HK-2 (cell line): ENCODE data around the gene XG.
"Not testable (repeated sequence)": the region's sequence is repeated elsewhere in the genome, so short reads cannot be mapped to it uniquely, and the experiment has no call there.

Source experiments
- DNase-seq: peaks from one replicate; pipeline ENCODE4 v3.0.0-alpha.2; 2018; ENCODE audit not compliant: unreplicated experiment

The XG gene

GRCh38 chrX:2733286-2733685 lies 18.6 kb upstream of the XG start:
- no peak for DNase-seq

GRCh38 chrX:2735270-2735669 lies 16.6 kb upstream of the XG start:
- no peak for DNase-seq

GRCh38 chrX:2740672-2741071 lies 11.2 kb upstream of the XG start:
- DNase-seq: no peak

GRCh38 chrX:2741386-2741785 lies 10.5 kb upstream of the XG start:
- no peak for DNase-seq

- not testable (repeated sequence) for DNase-seq
Measured at GRCh38 chrX:2746250-2746649, 5.6 kb upstream of the XG start.

GRCh38 chrX:2748171-2748814 lies 3.5 kb upstream of the XG start:
- DNase-seq: no peak

GRCh38 chrX:2748815-2749188 lies 3.0 kb upstream of the XG start:
- no peak for DNase-seq

GRCh38 chrX:2751291-2751690 lies 549 bp upstream of the XG start:
- DNase-seq: no peak

GRCh38 chrX:2752441-2752840 lies 601 bp downstream of the XG start:
- not testable (repeated sequence) for DNase-seq

- DNase-seq: not testable (repeated sequence)
Measured at GRCh38 chrX:2755163-2755715, 3.4 kb downstream of the XG start.

GRCh38 chrX:2756548-2756947 lies 4.7 kb downstream of the XG start:
- no peak for DNase-seq

- no peak for DNase-seq
Measured at GRCh38 chrX:2761246-2761645, 9.4 kb downstream of the XG start.

GRCh38 chrX:2762671-2763070 lies 10.8 kb downstream of the XG start:
- DNase-seq: not testable (repeated sequence)

GRCh38 chrX:2764766-2765548 lies 13.1 kb downstream of the XG start:
- DNase-seq: not testable (repeated sequence)

- DNase-seq: no peak
Measured at GRCh38 chrX:2765549-2765830, 13.7 kb downstream of the XG start.

GRCh38 chrX:2766906-2767305 lies 15.1 kb downstream of the XG start:
- DNase-seq: no peak

- no peak for DNase-seq
Measured at GRCh38 chrX:2767631-2768455, 16.0 kb downstream of the XG start.

GRCh38 chrX:2769615-2770014 lies 17.8 kb downstream of the XG start:
- DNase-seq: no peak

GRCh38 chrX:2773166-2774055 lies 21.6 kb downstream of the XG start:
- DNase-seq: not testable (repeated sequence)

GRCh38 chrX:2774057-2774456 lies 22.2 kb downstream of the XG start:
- DNase-seq: no peak

- DNase-seq: no peak
Measured at GRCh38 chrX:2774776-2775175, 22.9 kb downstream of the XG start.
